Keratinocyte (primary cell): ENCODE measurements around the gene RASSF1. TPM values are rescaled to one million over a fixed set of nuclear protein-coding genes. Genes with fewer than 3 reads are reported as not detected.

Source experiments
- DNase-seq: peaks from one replicate; pipeline ENCODE4 v3.0.0-alpha.2; 2011; ENCODE audit warnings: low read depth, missing footprints, low spot score
- FAIRE-seq: peaks from 2 replicates; lab custom pipeline; 2011; peaks lifted over from hg19 to GRCh38; lab: Jason Lieb, UNC
- H2AFZ ChIP-seq: 2 replicates; pipeline ENCODE4 v1.6.0; 2012; ENCODE audit warnings: low read length, control low read depth, inconsistent platforms; ENCODE audit not compliant: control insufficient read depth
- H3K27ac ChIP-seq: 2 replicates; pipeline ENCODE4 v1.5.1; 2011; ENCODE audit warnings: low read length; ENCODE audit not compliant: control insufficient read depth, insufficient read depth
- H3K27me3 ChIP-seq: 3 replicates; pipeline ENCODE4 v1.6.0; 2011; ENCODE audit warnings: low read length; ENCODE audit not compliant: control insufficient read depth, insufficient read depth; ENCODE audit errors: extremely low read depth
- H3K36me3 ChIP-seq, 2 experiments: 2 replicates in 1 of 2; 3 replicates in 1 of 2; pipeline ENCODE4 v1.5.1; 2011; ENCODE audit warnings: low read length in 2 of 2, mild to moderate bottlenecking in 1 of 2; ENCODE audit not compliant: control insufficient read depth in 2 of 2, insufficient read depth in 2 of 2; ENCODE audit errors: extremely low read depth in 1 of 2
- H3K4me1 ChIP-seq: 3 replicates; pipeline ENCODE4 v1.5.1; 2011; ENCODE audit warnings: low read length; ENCODE audit not compliant: control insufficient read depth, insufficient read depth; ENCODE audit errors: extremely low read depth
- H3K4me2 ChIP-seq: 3 replicates; pipeline ENCODE4 v1.6.0; 2011; ENCODE audit warnings: low read depth, low read length; ENCODE audit not compliant: control insufficient read depth, insufficient read depth; ENCODE audit errors: extremely low read depth
- H3K4me3 ChIP-seq, 3 experiments: fragments of 200-600 bp in 1 of 3; sonication (generic) in 1 of 3; 2 replicates in 2 of 3; 3 replicates in 1 of 3; pipeline ENCODE4 v1.5.1; 2011 to 2016; ENCODE audit warnings: low read length in 3 of 3, mild to moderate bottlenecking in 3 of 3, control low read depth in 2 of 3, inconsistent platforms in 1 of 3, low read depth in 1 of 3, mixed read lengths in 1 of 3, mixed run types in 1 of 3, moderate library complexity in 1 of 3; ENCODE audit not compliant: control insufficient read depth in 2 of 3, insufficient read depth in 2 of 3; ENCODE audit errors: extremely low read depth in 1 of 3
- H3K79me2 ChIP-seq: 2 replicates; pipeline ENCODE4 v1.6.0; 2012; ENCODE audit warnings: low read length; ENCODE audit not compliant: control insufficient read depth, insufficient read depth
- H3K9ac ChIP-seq: 3 replicates; pipeline ENCODE4 v1.6.0; 2011; ENCODE audit warnings: low read length; ENCODE audit not compliant: control insufficient read depth, insufficient read depth; ENCODE audit errors: extremely low read depth
- H3K9me1 ChIP-seq: 3 replicates; pipeline ENCODE4 v1.6.0; 2011; ENCODE audit warnings: low read length; ENCODE audit not compliant: control insufficient read depth, insufficient read depth; ENCODE audit errors: extremely low read depth
- H3K9me3 ChIP-seq: 2 replicates; pipeline ENCODE4 v1.5.1; 2012; ENCODE audit warnings: low read depth, low read length; ENCODE audit not compliant: control insufficient read depth
- H4K20me1 ChIP-seq: 3 replicates; pipeline ENCODE4 v1.6.0; 2011; ENCODE audit warnings: low read length; ENCODE audit not compliant: control insufficient read depth, insufficient read depth; ENCODE audit errors: extremely low read depth
- CTCF ChIP-seq, 3 experiments: IDR thresholded peaks in 1 of 3; conservative IDR thresholded peaks in 1 of 3; optimal IDR thresholded peaks in 1 of 3; 2 replicates in 2 of 3; 3 replicates in 1 of 3; pipeline versions ENCODE3 to v1.5.1; 2011; ENCODE audit warnings: low read length in 3 of 3, mild to moderate bottlenecking in 3 of 3, moderate library complexity in 2 of 3, control low read depth in 1 of 3, inconsistent platforms in 1 of 3; ENCODE audit not compliant: insufficient read depth in 2 of 3; ENCODE audit errors: extremely low read depth in 1 of 3
- EZH2 ChIP-seq: IDR thresholded peaks from one replicate; pipeline ENCODE4 v1.6.1; 2012; ENCODE audit warnings: inconsistent platforms, mild to moderate bottlenecking, low read length, moderate library complexity
- dilution Hi-C: fragments of 300-500 bp; cut with MboI; formaldehyde crosslinking; loops from one replicate; pipeline ENCODE4 v1.7.0; 2020; ENCODE audit warnings: low sequenced_read_pairs; ENCODE audit not compliant: extremely low pct_ligation_motif_present
- polyA plus RNA-seq, 5 experiments: library from polyadenylated mRNA; depleted of rRNA in 3 of 5; stranded (reverse) in 3 of 5; stranded (forward) in 1 of 5; unstranded in 1 of 5; fragments of >200 nt; gene quantifications; 1 replicate in 1 of 5; 2 replicates in 3 of 5; 3 replicates in 1 of 5; pipeline versions ENCODE4 v1.2.1 to v1.2.3, GENCODE V29; 2011 to 2012; ENCODE audit warnings: missing spikeins in 2 of 5, low read depth in 1 of 5, low replicate concordance in 1 of 5

Gene RASSF1
- polyA plus RNA-seq, 1 donor (not counting 4 experiments of a cell fraction or from before 2014, with no cell fraction given): 28.5 TPM

GRCh38 chr3:50345008-50345407, 4.4 kb upstream of the RASSF1 start:
- DNase-seq: no peak
- no peaks in the 10 kb centered on the region for H3K9me1 ChIP-seq
- H3K4me1 ChIP-seq: peaks cover 20% of the 10 kb centered on the region
- H3K27ac ChIP-seq: no peak overlapping the region
- no peak overlapping the region for H3K9ac ChIP-seq
- no peak overlapping the region for H2AFZ ChIP-seq
- no peaks in the 10 kb centered on the region for H3K27me3 ChIP-seq
- no peaks in the 10 kb centered on the region for H4K20me1 ChIP-seq
- H3K9me3 ChIP-seq: no peaks in the 10 kb centered on the region
- H3K4me3 ChIP-seq: peak overlapping the region in 2 of 3 experiments; percentile 58 to 67
- peak overlapping the region; percentile 93 for H3K4me2 ChIP-seq
- no peaks in the 10 kb centered on the region for H3K79me2 ChIP-seq
- no peak for FAIRE-seq
- dilution Hi-C loops: no loop called here
- peaks cover 7 to 10% of the 10 kb centered on the region in 2 experiments for H3K36me3 ChIP-seq
- TF ChIP-seq CTCF (optimal IDR thresholded peaks at IDR 0.05 in 1 of 3, IDR thresholded peaks at IDR 0.05 in 1 of 3, conservative IDR thresholded peaks at IDR 0.05 in 1 of 3; ENCODE audit: extremely low read depth in 1 of 3, insufficient read depth in 2 of 3, low read length in 3 of 3) (no peak), EZH2 (no peak)

DNA sequence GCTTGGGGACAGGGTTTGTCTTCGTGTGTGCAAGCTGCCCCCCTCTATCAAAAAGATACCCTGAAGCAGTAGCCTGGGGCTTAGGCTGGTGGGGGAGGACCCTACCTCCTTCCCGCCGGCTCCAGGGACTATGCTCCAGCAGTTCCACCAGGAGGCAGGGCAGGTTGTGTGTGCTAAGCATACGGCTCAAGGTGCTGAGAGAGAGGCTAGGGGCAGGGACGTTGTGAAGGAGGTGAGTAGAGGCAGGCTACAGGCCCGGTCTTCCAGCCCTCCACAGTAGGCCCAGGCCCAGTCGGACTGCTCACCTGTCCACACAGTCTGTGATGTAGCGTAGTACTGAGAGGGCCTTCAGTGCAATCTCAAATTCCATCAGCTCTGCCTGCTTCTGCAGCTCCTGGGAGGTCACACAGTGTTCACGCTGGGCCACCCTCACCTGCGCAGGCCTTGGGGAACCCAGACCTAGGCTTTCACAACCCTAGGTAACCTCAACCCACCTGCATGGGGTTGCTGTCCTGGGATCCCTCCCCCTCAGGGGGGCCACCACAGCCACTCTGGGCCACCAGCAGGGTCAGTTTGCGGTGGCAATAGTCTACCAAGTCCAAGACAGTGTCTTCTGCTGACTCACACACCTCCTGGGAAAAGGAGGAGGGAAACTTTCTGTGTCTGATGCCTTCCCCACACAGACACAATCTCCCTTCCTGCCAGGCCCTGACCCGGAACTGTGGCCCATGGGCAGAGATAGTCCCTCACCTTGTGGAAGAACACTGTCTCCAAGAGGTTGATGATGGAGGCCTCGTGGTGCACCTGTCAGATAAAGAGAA, 2.4 kb upstream of the RASSF1 start:
- Histone ChIP-seq H3K27ac (no peak overlapping the region), H3K9me3 (no peaks in the 10 kb centered on the region), H3K79me2 (peaks cover 6% of the 10 kb centered on the region), H3K9ac (no peak overlapping the region), H3K27me3 (no peaks in the 10 kb centered on the region), H4K20me1 (no peaks in the 10 kb centered on the region), H3K36me3 (peaks cover 4 to 8% of the 10 kb centered on the region in 2 experiments), H3K4me1 (peaks cover 31% of the 10 kb centered on the region), H3K4me2 (no peak overlapping the region), H3K4me3 (no peak overlapping the region), H3K9me1 (no peaks in the 10 kb centered on the region), H2AFZ (no peak overlapping the region)
- FAIRE-seq (no peak), DNase-seq (no peak)
- TF ChIP-seq CTCF (optimal IDR thresholded peaks at IDR 0.05 in 1 of 3, IDR thresholded peaks at IDR 0.05 in 1 of 3, conservative IDR thresholded peaks at IDR 0.05 in 1 of 3; ENCODE audit: extremely low read depth in 1 of 3, insufficient read depth in 2 of 3, low read length in 3 of 3): peak in 1 of 3 experiments; percentile 5
- no peak for TF ChIP-seq EZH2
- dilution Hi-C loops: no loop called here
